Liver (tissue), 3 donors: ENCODE data around the gene DMPK.

Experiments used
- EGR1 ChIP-seq, 2 donors: IDR thresholded peaks; 2 replicates each; pipeline ENCODE4 v1.6.1; 2016 to 2018; ENCODE audit warnings: antibody characterized with exemption in 2 of 2, low read depth in 2 of 2
- GABPA ChIP-seq, 2 donors: IDR thresholded peaks in 1 of 2; conservative IDR thresholded peaks in 1 of 2; 2 replicates each; pipeline ENCODE4 v1.6.1; 2016; ENCODE audit warnings: antibody characterized with exemption in 2 of 2, mild to moderate bottlenecking in 1 of 2, moderate library complexity in 1 of 2
- HNF4G ChIP-seq: IDR thresholded peaks from 2 replicates; pipeline ENCODE4 v1.6.1; 2016; ENCODE audit warnings: antibody characterized with exemption
- JUND ChIP-seq, 2 donors: IDR thresholded peaks; 2 replicates each; pipeline ENCODE4 v1.6.1; 2016; ENCODE audit warnings: antibody characterized with exemption in 2 of 2
- RAD21 ChIP-seq, 2 donors: IDR thresholded peaks; 2 replicates each; pipeline ENCODE4 v1.6.1; 2016; ENCODE audit warnings: antibody characterized with exemption in 2 of 2, mild to moderate bottlenecking in 2 of 2
- REST ChIP-seq: IDR thresholded peaks from 2 replicates; pipeline ENCODE4 v1.6.1; 2016; ENCODE audit warnings: antibody characterized with exemption, mild to moderate bottlenecking
- SP1 ChIP-seq: IDR thresholded peaks from 2 replicates; pipeline ENCODE4 v1.6.1; 2018; ENCODE audit warnings: antibody characterized with exemption, mild to moderate bottlenecking
- TAF1 ChIP-seq: conservative IDR thresholded peaks from 2 replicates; pipeline ENCODE4 v1.6.1; 2016; ENCODE audit warnings: antibody characterized with exemption, mild to moderate bottlenecking
- ZBTB33 ChIP-seq: IDR thresholded peaks from 2 replicates; pipeline ENCODE4 v1.6.1; 2016; ENCODE audit warnings: antibody characterized with exemption
- TF ChIP-seq, protein P1 (sequence below): fragments of 150-350 bp; IDR thresholded peaks from 2 replicates; pipeline ENCODE4 v1.5.1; 2017; ENCODE audit warnings: improper control_type of control experiment, low read depth, low read length; ENCODE audit not compliant: missing input control
- TF ChIP-seq, protein P2 (sequence below): IDR thresholded peaks from 2 replicates; pipeline ENCODE4 v1.6.1; 2016; ENCODE audit warnings: antibody characterized with exemption
- donor health status: healthy.
- donor health status: healthy.

GRCh38 chr19:45747513-45747912, 34.8 kb downstream of the DMPK start:
- TF ChIP-seq, protein P1, sequence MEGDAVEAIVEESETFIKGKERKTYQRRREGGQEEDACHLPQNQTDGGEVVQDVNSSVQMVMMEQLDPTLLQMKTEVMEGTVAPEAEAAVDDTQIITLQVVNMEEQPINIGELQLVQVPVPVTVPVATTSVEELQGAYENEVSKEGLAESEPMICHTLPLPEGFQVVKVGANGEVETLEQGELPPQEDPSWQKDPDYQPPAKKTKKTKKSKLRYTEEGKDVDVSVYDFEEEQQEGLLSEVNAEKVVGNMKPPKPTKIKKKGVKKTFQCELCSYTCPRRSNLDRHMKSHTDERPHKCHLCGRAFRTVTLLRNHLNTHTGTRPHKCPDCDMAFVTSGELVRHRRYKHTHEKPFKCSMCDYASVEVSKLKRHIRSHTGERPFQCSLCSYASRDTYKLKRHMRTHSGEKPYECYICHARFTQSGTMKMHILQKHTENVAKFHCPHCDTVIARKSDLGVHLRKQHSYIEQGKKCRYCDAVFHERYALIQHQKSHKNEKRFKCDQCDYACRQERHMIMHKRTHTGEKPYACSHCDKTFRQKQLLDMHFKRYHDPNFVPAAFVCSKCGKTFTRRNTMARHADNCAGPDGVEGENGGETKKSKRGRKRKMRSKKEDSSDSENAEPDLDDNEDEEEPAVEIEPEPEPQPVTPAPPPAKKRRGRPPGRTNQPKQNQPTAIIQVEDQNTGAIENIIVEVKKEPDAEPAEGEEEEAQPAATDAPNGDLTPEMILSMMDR, result no peak
- TF ChIP-seq EGR1 (IDR thresholded peaks at IDR 0.05; ENCODE audit: low read depth in 2 of 2) (no peak), TAF1 (no peak), RAD21 (IDR thresholded peaks at IDR 0.05) (no peak), JUND (IDR thresholded peaks at IDR 0.05) (no peak), ZBTB33 (no peak), SP1 (no peak), HNF4G (no peak), REST (no peak), GABPA (IDR thresholded peaks at IDR 0.05 in 1 of 2, conservative IDR thresholded peaks at IDR 0.05 in 1 of 2) (no peak)
- TF ChIP-seq, protein P2, sequence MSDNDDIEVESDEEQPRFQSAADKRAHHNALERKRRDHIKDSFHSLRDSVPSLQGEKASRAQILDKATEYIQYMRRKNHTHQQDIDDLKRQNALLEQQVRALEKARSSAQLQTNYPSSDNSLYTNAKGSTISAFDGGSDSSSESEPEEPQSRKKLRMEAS, result no peak
